OCI-LY1 (cell line): ENCODE results near the gene PRKCH.
"Not testable (repeated sequence)": the region's sequence is repeated elsewhere in the genome, so short reads cannot be mapped to it uniquely, and the experiment has no call there.

Experiments used
- H2AFZ ChIP-seq: fragments of 200-600 bp; sonication (generic), shearing (Covaris generic); 2 replicates; pipeline ENCODE4 v1.6.0; 2014; ENCODE audit warnings: antibody characterized with exemption, mild to moderate bottlenecking, low read length
- H3F3A ChIP-seq: fragments of 200-600 bp; sonication (generic), shearing (Covaris generic); 2 replicates; pipeline ENCODE4 v1.6.0; 2014; ENCODE audit warnings: mild to moderate bottlenecking, antibody characterized with exemption, low read length, moderate library complexity; ENCODE audit not compliant: insufficient read depth
- H3K27ac ChIP-seq: fragments of 200-600 bp; sonication (generic); 2 replicates; pipeline ENCODE4 v1.5.1; 2014; ENCODE audit warnings: low read length, mixed run types, mild to moderate bottlenecking, low read depth; ENCODE audit not compliant: poor library complexity, severe bottlenecking
- H3K27me3 ChIP-seq: fragments of 200-600 bp; sonication (generic); 2 replicates; pipeline ENCODE4 v1.6.0; 2014; ENCODE audit warnings: antibody characterized with exemption, mild to moderate bottlenecking, low read length, moderate library complexity; ENCODE audit not compliant: insufficient read depth
- H3K36me3 ChIP-seq: fragments of 200-600 bp; sonication (generic); 2 replicates; pipeline ENCODE4 v1.6.1; 2014; ENCODE audit warnings: mild to moderate bottlenecking, antibody characterized with exemption, low read length, moderate library complexity, mixed read lengths; ENCODE audit not compliant: insufficient read depth
- H3K4me1 ChIP-seq: fragments of 200-600 bp; sonication (generic); 2 replicates; pipeline ENCODE4 v1.5.1; 2014; ENCODE audit warnings: mild to moderate bottlenecking, low read length, moderate library complexity; ENCODE audit not compliant: insufficient read depth, severe bottlenecking
- H3K4me2 ChIP-seq: fragments of 200-600 bp; sonication (generic), shearing (Covaris generic); 2 replicates; pipeline ENCODE4 v1.6.1; 2014; ENCODE audit warnings: low read length
- H3K4me3 ChIP-seq: fragments of 200-600 bp; sonication (generic); 2 replicates; pipeline ENCODE4 v1.5.1; 2014; ENCODE audit warnings: low read length, low read depth, mild to moderate bottlenecking, mixed read lengths; ENCODE audit not compliant: poor library complexity, severe bottlenecking
- H3K79me2 ChIP-seq: fragments of 200-600 bp; shearing (Covaris generic); 2 replicates; pipeline ENCODE4 v1.6.1; 2016; ENCODE audit warnings: mixed run types, low read length, mixed read lengths; ENCODE audit not compliant: insufficient read depth
- H3K9ac ChIP-seq: fragments of 200-600 bp; sonication (generic), shearing (Covaris generic); 2 replicates; pipeline ENCODE4 v1.6.1; 2014; ENCODE audit warnings: mild to moderate bottlenecking, low read length, mixed read lengths
- H3K9me2 ChIP-seq: fragments of 200-600 bp; sonication (generic), shearing (Covaris generic); 2 replicates; pipeline ENCODE4 v1.6.1; 2014; ENCODE audit warnings: low read depth, mild to moderate bottlenecking, low read length, mixed read lengths
- H3K9me3 ChIP-seq: fragments of 200-600 bp; shearing (Covaris generic); 2 replicates; pipeline ENCODE4 v1.6.1; 2014; ENCODE audit warnings: low read length, mixed read lengths
- H4K20me1 ChIP-seq: fragments of 200-600 bp; sonication (generic), shearing (Covaris generic); 2 replicates; pipeline ENCODE4 v1.6.0; 2016; ENCODE audit warnings: mild to moderate bottlenecking, low read length; ENCODE audit not compliant: insufficient read depth
- EZH2 ChIP-seq: fragments of 200-600 bp; sonication (generic), shearing (Covaris generic); IDR thresholded peaks from 2 replicates; pipeline ENCODE4 v1.8.0; 2017; ENCODE audit warnings: borderline replicate concordance, mixed run types, mild to moderate bottlenecking, antibody characterized with exemption, low read length, moderate library complexity, mixed read lengths
- TF ChIP-seq, protein P1 (sequence below): fragments of 200-600 bp; sonication (generic), shearing (Covaris generic); IDR thresholded peaks from 2 replicates; pipeline ENCODE4 v1.5.1; 2017; ENCODE audit warnings: mild to moderate bottlenecking, antibody characterized with exemption, low read length, moderate library complexity, mixed read lengths

PRKCH gene

DNA sequence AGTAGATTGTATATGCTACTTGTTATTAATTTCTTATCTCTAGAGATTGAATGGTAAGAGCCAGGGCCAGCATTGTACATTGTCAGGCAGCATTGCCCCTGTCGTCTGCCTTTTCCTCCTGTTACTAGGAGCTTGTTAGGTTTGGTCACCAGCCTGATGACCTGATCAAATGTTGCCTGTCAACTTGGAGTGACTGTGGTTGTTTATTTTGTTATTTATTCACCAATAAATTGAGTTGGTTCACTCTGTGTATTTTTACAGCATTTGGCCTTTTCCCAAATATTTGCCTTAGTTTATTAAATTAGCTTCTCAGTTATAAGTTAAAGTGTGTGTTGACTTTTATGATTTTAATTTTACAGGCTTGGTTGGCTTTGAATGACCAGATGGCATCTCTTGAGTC lies 88.4 kb downstream of the PRKCH start:
- Histone ChIP-seq H3K36me3 (no peaks in the 10 kb centered on the region), H3K9ac (no peak overlapping the region), H3F3A (no peaks in the 10 kb centered on the region), H3K4me2 (no peak overlapping the region), H4K20me1 (no peaks in the 10 kb centered on the region), H3K27me3 (no peaks in the 10 kb centered on the region), H2AFZ (no peak overlapping the region), H3K4me3 (no peak overlapping the region), H3K4me1 (no peaks in the 10 kb centered on the region), H3K79me2 (no peaks in the 10 kb centered on the region), H3K27ac (no peak overlapping the region), H3K9me2 (no peaks in the 10 kb centered on the region), H3K9me3 (no peaks in the 10 kb centered on the region)
- TF ChIP-seq, protein P1, sequence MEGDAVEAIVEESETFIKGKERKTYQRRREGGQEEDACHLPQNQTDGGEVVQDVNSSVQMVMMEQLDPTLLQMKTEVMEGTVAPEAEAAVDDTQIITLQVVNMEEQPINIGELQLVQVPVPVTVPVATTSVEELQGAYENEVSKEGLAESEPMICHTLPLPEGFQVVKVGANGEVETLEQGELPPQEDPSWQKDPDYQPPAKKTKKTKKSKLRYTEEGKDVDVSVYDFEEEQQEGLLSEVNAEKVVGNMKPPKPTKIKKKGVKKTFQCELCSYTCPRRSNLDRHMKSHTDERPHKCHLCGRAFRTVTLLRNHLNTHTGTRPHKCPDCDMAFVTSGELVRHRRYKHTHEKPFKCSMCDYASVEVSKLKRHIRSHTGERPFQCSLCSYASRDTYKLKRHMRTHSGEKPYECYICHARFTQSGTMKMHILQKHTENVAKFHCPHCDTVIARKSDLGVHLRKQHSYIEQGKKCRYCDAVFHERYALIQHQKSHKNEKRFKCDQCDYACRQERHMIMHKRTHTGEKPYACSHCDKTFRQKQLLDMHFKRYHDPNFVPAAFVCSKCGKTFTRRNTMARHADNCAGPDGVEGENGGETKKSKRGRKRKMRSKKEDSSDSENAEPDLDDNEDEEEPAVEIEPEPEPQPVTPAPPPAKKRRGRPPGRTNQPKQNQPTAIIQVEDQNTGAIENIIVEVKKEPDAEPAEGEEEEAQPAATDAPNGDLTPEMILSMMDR = no peak
- TF ChIP-seq EZH2 = no peak

GRCh38 chr14:61415934-61416333 lies 94.6 kb downstream of the PRKCH start:
- H3K4me1 ChIP-seq, H3K4me2 ChIP-seq, H3K27ac ChIP-seq, H3K9me2 ChIP-seq, H3K27me3 ChIP-seq, H4K20me1 ChIP-seq, H3K79me2 ChIP-seq, H3F3A ChIP-seq, H3K9ac ChIP-seq, H3K4me3 ChIP-seq, H2AFZ ChIP-seq, H3K9me3 ChIP-seq, H3K36me3 ChIP-seq: not testable (repeated sequence)

DNA sequence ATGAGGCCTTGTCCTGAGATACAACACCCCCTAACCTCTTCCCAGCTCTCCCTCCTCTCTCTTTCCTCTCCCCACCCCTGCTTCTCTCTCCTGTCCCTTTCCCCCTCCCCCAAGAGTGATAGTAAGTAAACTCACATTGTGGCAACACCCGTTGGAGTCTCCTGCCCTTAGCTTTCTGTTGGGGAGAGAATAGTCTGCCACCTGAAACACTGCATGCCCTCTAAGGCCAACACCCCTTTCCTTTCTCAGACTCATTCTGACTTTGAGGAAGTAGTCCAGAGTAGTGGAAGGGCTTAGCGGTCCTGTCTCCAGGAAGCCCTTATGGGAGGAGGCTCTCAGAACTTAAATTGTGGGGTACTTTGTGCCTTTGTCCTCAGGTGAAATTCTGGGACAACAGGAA lies 95.2 kb downstream of the PRKCH start:
- Histone ChIP-seq H3K9me3 (no peaks in the 10 kb centered on the region), H3K9ac (no peak overlapping the region), H3K9me2 (no peaks in the 10 kb centered on the region), H3K4me1 (no peaks in the 10 kb centered on the region), H3K4me3 (no peak overlapping the region), H4K20me1 (no peaks in the 10 kb centered on the region), H2AFZ (no peak overlapping the region), H3K27me3 (no peaks in the 10 kb centered on the region), H3K36me3 (no peaks in the 10 kb centered on the region), H3K79me2 (no peaks in the 10 kb centered on the region), H3K4me2 (no peak overlapping the region), H3F3A (no peaks in the 10 kb centered on the region), H3K27ac (no peak overlapping the region)
- TF ChIP-seq EZH2 = no peak
- TF ChIP-seq, protein P1 = no peak

- Histone ChIP-seq H3K9ac (no peak overlapping the region), H3K9me2 (no peaks in the 10 kb centered on the region), H3K27me3 (no peaks in the 10 kb centered on the region), H3K4me3 (no peak overlapping the region), H3K27ac (no peak overlapping the region), H3K9me3 (no peaks in the 10 kb centered on the region), H3K79me2 (no peaks in the 10 kb centered on the region), H3K4me1 (no peaks in the 10 kb centered on the region), H3K4me2 (no peak overlapping the region), H3F3A (no peaks in the 10 kb centered on the region), H4K20me1 (no peaks in the 10 kb centered on the region), H3K36me3 (no peaks in the 10 kb centered on the region), H2AFZ (no peak overlapping the region)
- TF ChIP-seq, protein P1 = no peak
- TF ChIP-seq EZH2 = no peak
Observed at GRCh38 chr14:61417141-61417540, 95.8 kb downstream of the PRKCH start.
